Lung (tissue), 12 donors: ENCODE measurements around the gene NPPA. TPM values are rescaled to one million over a fixed set of nuclear protein-coding genes. Genes with fewer than 3 reads are reported as not detected.

Source experiments
- ATAC-seq: fragments of 200-7000 bp; cut with Tn5 transposase; one replicate; pipeline ENCODE4 v1.9.1; 2020; ENCODE audit warnings: moderate number of reproducible peaks; ENCODE audit not compliant: insufficient read depth, low FRiP score
- DNase-seq, 3 donors: peaks; one replicate each; pipeline ENCODE4 v3.0.0-alpha.2; 2013 to 2017
- H3K27ac ChIP-seq, 2 donors: one replicate each; pipeline ENCODE4 v1.5.1; 2013; ENCODE audit warnings: mild to moderate bottlenecking in 2 of 2, moderate library complexity in 2 of 2, control low read depth in 1 of 2, inconsistent platforms in 1 of 2, low read depth in 1 of 2, low read length in 1 of 2
- H3K27me3 ChIP-seq, 3 donors: one replicate each; pipeline ENCODE4 v1.5.1; 2013; ENCODE audit warnings: low read length in 2 of 3; ENCODE audit not compliant: control insufficient read depth in 3 of 3, insufficient read depth in 3 of 3
- H3K36me3 ChIP-seq, 4 donors: one replicate each; pipeline ENCODE4 v1.5.1; 2013; ENCODE audit warnings: low read length in 4 of 4, mild to moderate bottlenecking in 1 of 4, moderate library complexity in 1 of 4; ENCODE audit not compliant: control insufficient read depth in 4 of 4, insufficient read depth in 4 of 4
- H3K4me1 ChIP-seq, 5 donors: one replicate each; pipeline ENCODE4 v1.5.1; 2013; ENCODE audit warnings: low read length in 5 of 5, mild to moderate bottlenecking in 2 of 5, moderate library complexity in 1 of 5; ENCODE audit not compliant: control insufficient read depth in 5 of 5, insufficient read depth in 5 of 5
- H3K4me3 ChIP-seq: one replicate; pipeline ENCODE4 v1.5.1; 2013; ENCODE audit warnings: mild to moderate bottlenecking, control low read depth, moderate library complexity
- H3K9ac ChIP-seq, 2 donors: one replicate each; pipeline ENCODE4 v1.5.1; 2013; ENCODE audit warnings: low read length in 2 of 2, control low read depth in 1 of 2; ENCODE audit not compliant: insufficient read depth in 1 of 2
- H3K9me3 ChIP-seq, 4 donors: one replicate each; pipeline ENCODE4 v1.5.1; 2013; ENCODE audit warnings: low read length in 3 of 4, mild to moderate bottlenecking in 1 of 4, moderate library complexity in 1 of 4; ENCODE audit not compliant: control insufficient read depth in 4 of 4, insufficient read depth in 3 of 4
- WGBS, 2 donors: extraction: QIAGEN DNeasy Blood & Tissue Kit; methylation state at CpG; one replicate each; pipeline ENCODE4 v1.1.7; 2013; 5-methylcytosine and 5-hydroxymethylcytosine counted together
- polyA plus RNA-seq, 2 donors: library from polyadenylated mRNA; stranded (reverse); fragments of 200-250 nt; gene quantifications; one replicate each; pipeline ENCODE4 v1.2.1, GENCODE V29; 2013
- total RNA-seq, 2 donors: library from RNA; depleted of rRNA in 1 of 2; stranded (reverse); fragments of >200 nt in 1 of 2; gene quantifications; one replicate each; pipeline ENCODE4 v1.2.1, GENCODE V29; 2014 to 2021
- TF ChIP-seq, protein P1 (sequence below): IDR thresholded peaks from 2 replicates; pipeline ENCODE4 v1.5.1; 2012; ENCODE audit warnings: mild to moderate bottlenecking; ENCODE audit errors: control extremely low read depth, extremely low read depth
- donor health status: control.
- donor health status: control.
- donor health status: Bipolar disorder and iron deficiency.
- donor health status: healthy.
- donor health status: DM: yes; HTN: yes; CAD: no.

NPPA gene
- total and polyA plus RNA-seq, 4 donors = 0.81 to 19.8 (median 6.7) TPM; not detected in 1

DNA sequence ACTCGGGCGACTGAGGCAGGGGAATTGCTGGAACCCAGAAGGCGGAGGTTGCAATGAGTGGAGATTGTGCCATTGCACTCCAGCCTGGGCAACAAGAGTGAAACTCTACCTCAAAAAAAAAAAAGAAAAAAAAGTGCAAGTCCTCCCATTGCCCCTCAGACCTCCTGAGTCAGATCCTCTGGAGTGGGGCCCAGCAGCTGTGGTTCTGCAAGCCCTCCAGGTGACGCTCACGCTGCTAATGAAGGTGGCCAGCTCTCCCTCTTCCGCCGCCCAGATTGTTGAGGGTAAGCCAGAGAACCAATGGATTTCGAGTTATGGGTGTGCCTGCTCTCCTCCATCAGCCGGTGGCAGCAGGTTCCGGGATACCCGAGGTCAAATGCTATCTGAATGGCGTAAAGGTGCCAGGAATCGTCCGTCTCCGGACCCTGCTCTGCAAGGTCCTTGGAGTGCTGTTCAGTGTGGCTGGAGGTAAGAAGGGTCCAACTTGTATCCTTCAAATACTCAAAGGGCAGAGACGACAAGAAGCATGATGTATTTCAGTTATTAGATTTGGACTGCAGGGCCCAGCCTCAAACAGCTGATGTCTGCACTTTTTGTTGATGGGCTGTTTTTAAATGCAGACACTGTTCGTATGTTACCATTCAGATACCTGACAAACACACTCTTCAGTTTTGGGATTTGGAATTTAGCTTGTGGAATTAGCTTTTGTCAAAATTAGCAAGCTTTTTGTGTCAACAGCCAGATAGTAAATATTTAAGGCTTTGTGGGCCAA, 24.0 kb downstream of the NPPA start:
- no peaks in the 10 kb centered on the region for H3K27me3 ChIP-seq
- 93 to 96% methylated on average over 17 of the region's 17 CpGs for WGBS, 2 donors
- no peaks in the 10 kb centered on the region for H3K4me1 ChIP-seq
- no peaks in the 10 kb centered on the region for H3K9me3 ChIP-seq
- ATAC-seq = no peak
- peaks cover 25 to 54% (median 38%) of the 10 kb centered on the region in 4 donors for H3K36me3 ChIP-seq
- no peak overlapping the region for H3K9ac ChIP-seq
- DNase-seq = no peak
- no peak overlapping the region for H3K27ac ChIP-seq
- no peak overlapping the region for H3K4me3 ChIP-seq
- TF ChIP-seq, protein P1, sequence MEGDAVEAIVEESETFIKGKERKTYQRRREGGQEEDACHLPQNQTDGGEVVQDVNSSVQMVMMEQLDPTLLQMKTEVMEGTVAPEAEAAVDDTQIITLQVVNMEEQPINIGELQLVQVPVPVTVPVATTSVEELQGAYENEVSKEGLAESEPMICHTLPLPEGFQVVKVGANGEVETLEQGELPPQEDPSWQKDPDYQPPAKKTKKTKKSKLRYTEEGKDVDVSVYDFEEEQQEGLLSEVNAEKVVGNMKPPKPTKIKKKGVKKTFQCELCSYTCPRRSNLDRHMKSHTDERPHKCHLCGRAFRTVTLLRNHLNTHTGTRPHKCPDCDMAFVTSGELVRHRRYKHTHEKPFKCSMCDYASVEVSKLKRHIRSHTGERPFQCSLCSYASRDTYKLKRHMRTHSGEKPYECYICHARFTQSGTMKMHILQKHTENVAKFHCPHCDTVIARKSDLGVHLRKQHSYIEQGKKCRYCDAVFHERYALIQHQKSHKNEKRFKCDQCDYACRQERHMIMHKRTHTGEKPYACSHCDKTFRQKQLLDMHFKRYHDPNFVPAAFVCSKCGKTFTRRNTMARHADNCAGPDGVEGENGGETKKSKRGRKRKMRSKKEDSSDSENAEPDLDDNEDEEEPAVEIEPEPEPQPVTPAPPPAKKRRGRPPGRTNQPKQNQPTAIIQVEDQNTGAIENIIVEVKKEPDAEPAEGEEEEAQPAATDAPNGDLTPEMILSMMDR = no peak

GRCh38 chr1:11822091-11822490, 25.5 kb downstream of the NPPA start:
- Histone ChIP-seq H3K9me3 (no peaks in the 10 kb centered on the region), H3K27ac (no peak overlapping the region), H3K4me3 (no peak overlapping the region), H3K9ac (no peak overlapping the region), H3K4me1 (no peaks in the 10 kb centered on the region), H3K36me3 (peaks cover 21 to 47% (median 33%) of the 10 kb centered on the region in 4 donors), H3K27me3 (no peaks in the 10 kb centered on the region)
- DNase-seq (no peak), ATAC-seq (no peak)
- TF ChIP-seq, protein P1 = no peak
- WGBS, 2 donors = 91 to 94% methylated on average over 3 of the region's 3 CpGs

- Histone ChIP-seq H3K27me3 (no peaks in the 10 kb centered on the region), H3K27ac (no peak overlapping the region), H3K4me3 (no peak overlapping the region), H3K9me3 (no peaks in the 10 kb centered on the region), H3K36me3 (peaks cover 18 to 28% (median 22%) of the 10 kb centered on the region in 4 donors), H3K9ac (no peak overlapping the region), H3K4me1 (no peaks in the 10 kb centered on the region)
- no peak for ATAC-seq
- WGBS, 2 donors = 95% methylated on average over 12 of the region's 12 CpGs
- DNase-seq = no peak
- TF ChIP-seq, protein P1 = no peak
Measured at GRCh38 chr1:11817192-11817591, 30.4 kb downstream of the NPPA start.
